Measurements from ENCODE around the gene SSC4D.

DNA sequence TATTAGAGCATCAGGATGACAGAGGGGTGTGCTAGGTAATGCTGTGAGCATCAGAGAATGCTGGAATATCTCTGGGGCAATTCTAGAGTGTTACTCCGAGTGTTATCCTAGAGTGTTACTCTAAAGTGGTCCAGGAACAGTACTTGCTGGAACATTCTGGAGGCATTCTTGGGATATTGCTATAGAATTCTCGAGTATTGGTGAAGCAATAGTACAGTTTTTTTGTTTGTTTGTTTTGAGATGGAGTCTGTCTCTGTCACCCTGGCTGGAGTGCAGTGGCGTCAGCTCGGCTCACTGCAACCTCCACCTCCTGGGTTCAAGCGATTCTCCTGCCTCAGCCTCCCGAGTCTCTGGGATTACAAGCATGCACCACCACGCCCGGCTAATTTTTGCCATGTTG lies 12.6 kb downstream of the SSC4D start:
- TF ChIP-seq CTCF (IDR thresholded peaks at IDR 0.05 in 8 of 11, conservative IDR thresholded peaks at IDR 0.05 in 3 of 11) = no peak
- no peak for TF ChIP-seq POLR2A (IDR thresholded peaks at IDR 0.05)
- TF ChIP-seq POLR2AphosphoS5 (IDR thresholded peaks at IDR 0.05) = no peak

Measured in spleen (tissue), 7 donors.